ENCODE results near the gene ARHGEF17. TPM values are rescaled to one million over a fixed set of nuclear protein-coding genes. Genes with fewer than 3 reads are reported as not detected.

Gene ARHGEF17
- total and polyA plus RNA-seq, 2 of the 8 experiments (the other 6 are each of a cell fraction or from before 2014, with no cell fraction given): 11.3 to 14.6 TPM

DNA sequence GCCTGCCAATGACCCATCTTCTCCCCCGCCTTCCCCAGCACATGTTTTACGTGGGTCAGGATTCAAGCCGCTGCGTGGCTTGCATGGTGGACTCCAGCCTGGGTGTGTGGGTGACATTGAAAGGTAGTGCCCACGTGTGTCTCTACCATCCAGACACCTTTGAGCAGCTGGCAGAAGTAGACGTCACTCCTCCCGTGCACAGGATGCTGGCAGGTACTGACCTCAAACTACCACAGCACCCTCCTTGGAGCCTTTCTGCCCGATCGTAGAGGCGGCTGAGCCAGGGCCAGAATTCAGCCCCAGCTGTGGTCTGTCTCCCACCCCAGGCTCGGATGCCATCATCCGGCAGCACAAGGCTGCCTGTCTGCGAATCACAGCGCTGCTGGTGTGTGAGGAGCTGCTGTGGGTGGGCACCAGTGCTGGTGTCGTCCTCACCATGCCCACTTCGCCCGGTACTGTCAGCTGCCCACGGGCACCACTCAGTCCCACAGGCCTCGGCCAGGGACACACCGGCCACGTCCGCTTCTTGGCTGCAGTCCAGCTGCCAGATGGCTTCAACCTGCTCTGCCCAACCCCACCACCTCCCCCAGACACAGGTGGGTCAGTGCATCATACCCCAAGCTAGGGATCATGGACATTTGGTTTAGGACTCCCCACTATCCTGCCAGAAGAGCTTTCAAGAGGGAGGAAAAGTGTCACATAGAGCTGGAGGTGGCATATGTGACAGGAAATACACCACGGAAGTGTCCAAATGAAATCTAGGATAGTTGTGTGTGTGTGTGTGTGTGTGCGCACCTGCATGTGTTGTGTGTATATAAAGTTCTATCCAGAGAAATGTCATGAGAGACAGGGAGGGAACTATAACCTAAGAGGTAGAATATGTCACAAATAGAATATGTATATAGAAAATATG, 57.5 kb downstream of the ARHGEF17 start:
- no peaks in the 10 kb centered on the region for H3K9me3 ChIP-seq (ENCODE audit: insufficient read depth in 2 of 2, low read depth in 1 of 2, low read length in 1 of 2)
- peaks cover 0 to 4% (median 2%) of the 10 kb centered on the region in 4 experiments; a peak in 4 of 7 replicates for H3K27me3 ChIP-seq (replicated peaks in 1 of 4; ENCODE audit: control insufficient read depth in 3 of 4, extremely low read depth in 1 of 4, insufficient read depth in 3 of 4, low read length in 3 of 4)
- no peak overlapping the region for H2BK120ac ChIP-seq (replicated peaks; ENCODE audit: low read depth, low read length)
- no peak overlapping the region for H3K56ac ChIP-seq (replicated peaks; ENCODE audit: insufficient read length, low read depth, low read length)
- no peaks in the 10 kb centered on the region for H3K79me1 ChIP-seq (ENCODE audit: low read depth, low read length)
- POLR2A ChIA-PET (ENCODE audit: partially characterized antibody): interaction anchor here (1.0 kb wide), 1 partner anchor 9 kb away, joined by 3 read pairs; no protein-coding TSS in a partner anchor
- H3K36me3 ChIP-seq (ENCODE audit: control insufficient read depth in 2 of 4, insufficient read depth in 4 of 4, low read length in 3 of 4): no peaks in the 10 kb centered on the region
- no peak overlapping the region for H3K9ac ChIP-seq (replicated peaks in 1 of 4; ENCODE audit: extremely low read depth in 1 of 4, low read depth in 3 of 4, low read length in 3 of 4)
- CTCF ChIA-PET (ENCODE audit: partially characterized antibody): interaction anchor here (0.8 to 59.1 kb wide), 6 partner anchors 10 to 76 kb away, joined by 3 to 1456 read pairs (median 5); partner anchors contain the start of gene RELT
- peaks cover 0 to 3% (median under 1%) of the 10 kb centered on the region in 4 experiments; a peak in 4 of 7 replicates for H3K4me1 ChIP-seq (replicated peaks in 1 of 4; ENCODE audit: control insufficient read depth in 3 of 4, insufficient read depth in 4 of 4, low read length in 3 of 4)
- no peak overlapping the region for H2AK5ac ChIP-seq (ENCODE audit: low read depth, low read length)
- H4K91ac ChIP-seq (replicated peaks; ENCODE audit: insufficient read length, low read length): no peak overlapping the region
- no peak overlapping the region for H3K14ac ChIP-seq (ENCODE audit: insufficient read length)
- 86% methylated on average over 24 of the region's 24 CpGs; no CpG with 5 or more reads in 1 of the 2 experiments for WGBS, 2 experiments (ENCODE audit: extremely low coverage in 1 of 2, insufficient coverage in 1 of 2, insufficient read length in 1 of 2, insufficient replicate concordance in 2 of 2, low coverage in 1 of 2, low lambda C conversion rate in 2 of 2, missing lambda C conversion rate in 1 of 2)
- H3K27ac ChIP-seq (ENCODE audit: low read depth, low read length): no peak overlapping the region
- H2BK5ac ChIP-seq (ENCODE audit: low read depth, low read length): no peak overlapping the region
- FAIRE-seq (no peak), DNase-seq (ENCODE audit: low read depth in 1 of 2, low spot score in 2 of 2) (no peak)
- no peak overlapping the region for H2BK12ac ChIP-seq (ENCODE audit: low read depth, low read length)
- peaks cover 4 to 5% of the 10 kb centered on the region in 2 experiments for H4K20me1 ChIP-seq (replicated peaks in 1 of 2; ENCODE audit: control insufficient read depth in 1 of 2, insufficient read depth in 2 of 2, low read length in 2 of 2)
- no peak overlapping the region for H3K18ac ChIP-seq (ENCODE audit: extremely low read depth, low read length)
- H3K79me2 ChIP-seq (ENCODE audit: control insufficient read depth in 1 of 2, insufficient read depth in 2 of 2, low read length in 2 of 2): no peaks in the 10 kb centered on the region
- peaks cover 3% of the 10 kb centered on the region; the same call in 1 of the 2 replicates for H3K23me2 ChIP-seq (ENCODE audit: low read depth, low read length)
- no peak overlapping the region for H3K4ac ChIP-seq (replicated peaks; ENCODE audit: insufficient read length, low read depth, low read length)
- H2AFZ ChIP-seq (ENCODE audit: low read length): no peak overlapping the region
- H2BK20ac ChIP-seq (ENCODE audit: low read length): no peak overlapping the region
- H4K5ac ChIP-seq (ENCODE audit: insufficient read length, low read depth, low read length): no peak overlapping the region
- no peak overlapping the region for H2BK15ac ChIP-seq (ENCODE audit: low read length)
- no peak overlapping the region for H4K8ac ChIP-seq (ENCODE audit: extremely low read depth, insufficient read depth, low read length)
- TF ChIP-seq, protein P1, sequence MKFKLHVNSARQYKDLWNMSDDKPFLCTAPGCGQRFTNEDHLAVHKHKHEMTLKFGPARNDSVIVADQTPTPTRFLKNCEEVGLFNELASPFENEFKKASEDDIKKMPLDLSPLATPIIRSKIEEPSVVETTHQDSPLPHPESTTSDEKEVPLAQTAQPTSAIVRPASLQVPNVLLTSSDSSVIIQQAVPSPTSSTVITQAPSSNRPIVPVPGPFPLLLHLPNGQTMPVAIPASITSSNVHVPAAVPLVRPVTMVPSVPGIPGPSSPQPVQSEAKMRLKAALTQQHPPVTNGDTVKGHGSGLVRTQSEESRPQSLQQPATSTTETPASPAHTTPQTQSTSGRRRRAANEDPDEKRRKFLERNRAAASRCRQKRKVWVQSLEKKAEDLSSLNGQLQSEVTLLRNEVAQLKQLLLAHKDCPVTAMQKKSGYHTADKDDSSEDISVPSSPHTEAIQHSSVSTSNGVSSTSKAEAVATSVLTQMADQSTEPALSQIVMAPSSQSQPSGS (IDR thresholded peaks at IDR 0.05; ENCODE audit: low read length): no peak
- TF ChIP-seq TAF7 (optimal IDR thresholded peaks at IDR 0.05; ENCODE audit: borderline replicate concordance, low read depth, low read length): no peak
- TF ChIP-seq, protein P2, sequence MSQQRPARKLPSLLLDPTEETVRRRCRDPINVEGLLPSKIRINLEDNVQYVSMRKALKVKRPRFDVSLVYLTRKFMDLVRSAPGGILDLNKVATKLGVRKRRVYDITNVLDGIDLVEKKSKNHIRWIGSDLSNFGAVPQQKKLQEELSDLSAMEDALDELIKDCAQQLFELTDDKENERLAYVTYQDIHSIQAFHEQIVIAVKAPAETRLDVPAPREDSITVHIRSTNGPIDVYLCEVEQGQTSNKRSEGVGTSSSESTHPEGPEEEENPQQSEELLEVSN (IDR thresholded peaks at IDR 0.05): no peak
- H3K23ac ChIP-seq (ENCODE audit: insufficient read length): no peak overlapping the region
- no peak overlapping the region for H3K4me3 ChIP-seq (ENCODE audit: extremely low read depth in 1 of 4, insufficient read depth in 2 of 4, low read depth in 3 of 4, low read length in 4 of 4)
- H3K4me2 ChIP-seq (ENCODE audit: insufficient read depth in 1 of 2, low read depth in 2 of 2, low read length in 2 of 2): no peak overlapping the region

Data from H1 (cell line).